ENCODE data around the gene TMEM141.
"Not testable (repeated sequence)": the region's sequence is repeated elsewhere in the genome, so short reads cannot be mapped to it uniquely, and the experiment has no call there.

TMEM141 gene

GRCh38 chr9:136831002-136831719, 40.0 kb downstream of the TMEM141 start:
- ChIA-PET POLR2A (ENCODE audit: low non-redundant PET) (no interaction called here), CTCF (interaction anchor here (0.5 kb wide), 1 partner anchor 160 kb away, joined by 3 read pairs; no protein-coding TSS in a partner anchor)

GRCh38 chr9:136831720-136832104, 40.6 kb downstream of the TMEM141 start:
- ChIA-PET POLR2A (ENCODE audit: low non-redundant PET) (interaction anchor here (0.6 kb wide), 1 partner anchor 26 kb away, joined by 3 read pairs; no protein-coding TSS in a partner anchor), CTCF (interaction anchor here (0.5 to 0.7 kb wide), 3 partner anchors 11 to 106 kb away, joined by 3 read pairs; no protein-coding TSS in a partner anchor)
- peak overlapping the region; percentile 30 for H3K27ac ChIP-seq
- no peak for TF ChIP-seq CTCF (conservative IDR thresholded peaks at IDR 0.05; ENCODE audit: low read depth)
- DNase-seq (ENCODE audit: low spot score): no peak

More at GRCh38 chr9:136831002-136831719, 40.0 kb downstream of the TMEM141 start:
- TF ChIP-seq CTCF (conservative IDR thresholded peaks at IDR 0.05; ENCODE audit: low read depth): no peak
- peak overlapping the region; percentile 3; the same call in 1 of the 2 replicates for H3K27ac ChIP-seq
- DNase-seq (ENCODE audit: low spot score): no peak

- POLR2A ChIA-PET (ENCODE audit: low non-redundant PET): interaction anchor here (0.7 kb wide), 1 partner anchor 115 kb away, joined by 3 read pairs; no protein-coding TSS in a partner anchor
- TF ChIP-seq CTCF (conservative IDR thresholded peaks at IDR 0.05; ENCODE audit: low read depth): no peak
- CTCF ChIA-PET: interaction anchor here (0.6 to 1.1 kb wide), 3 partner anchors 9 to 55 kb away, joined by 3 to 5 read pairs (median 3); partner anchors contain the start of gene AJM1
- no peak for DNase-seq (ENCODE audit: low spot score)
- peak overlapping the region; percentile 30 for H3K27ac ChIP-seq
Measured at GRCh38 chr9:136832581-136832980, 41.4 kb downstream of the TMEM141 start.

GRCh38 chr9:136833381-136834048, 42.4 kb downstream of the TMEM141 start:
- peak overlapping the region; percentile 57 for H3K27ac ChIP-seq
- POLR2A ChIA-PET (ENCODE audit: low non-redundant PET); DNase-seq (ENCODE audit: low spot score): not testable (repeated sequence)
- CTCF ChIA-PET: interaction anchor here (0.7 to 1.1 kb wide), 2 partner anchors 9 to 10 kb away, joined by 3 to 5 read pairs; partner anchors contain the start of gene AJM1

- CTCF ChIA-PET: interaction anchor here (0.6 to 1.6 kb wide), 5 partner anchors 8 to 345 kb away, joined by 3 to 6 read pairs (median 4); no protein-coding TSS in a partner anchor
- DNase-seq (ENCODE audit: low spot score): no peak
- POLR2A ChIA-PET (ENCODE audit: low non-redundant PET): no interaction called here
Measured at GRCh38 chr9:136835162-136835931, 44.2 kb downstream of the TMEM141 start.

More at GRCh38 chr9:136835162-136835931, 44.2 kb downstream of the TMEM141 start:
- TF ChIP-seq CTCF (conservative IDR thresholded peaks at IDR 0.05; ENCODE audit: low read depth): no peak
- H3K27ac ChIP-seq: peak overlapping the region; percentile 42
